ENCODE measurements around the gene SHROOM3. TPM values are rescaled to one million over a fixed set of nuclear protein-coding genes. Genes with fewer than 3 reads are reported as not detected.

SHROOM3 gene
- total and polyA plus RNA-seq, 12 donors = 1.1 to 16.2 (median 8.8) TPM

- TF ChIP-seq CTCF (IDR thresholded peaks at IDR 0.05) (no peak), POLR2A (IDR thresholded peaks at IDR 0.05) (no peak)
- WGBS, 4 donors = 15 to 23% (median 20%) methylated on average over 2 of the region's 2 CpGs
- intact Hi-C loops (cut with DNase I) = no loop called here
- Histone ChIP-seq H3K4me1 (replicated peaks in 1 of 2) (peaks cover 0 to 12% of the 10 kb centered on the region in 2 donors), H3K4me3 (no peak overlapping the region), H3K36me3 (replicated peaks in 1 of 2) (no peaks in the 10 kb centered on the region), H3K27me3 (no peaks in the 10 kb centered on the region), H3K27ac (peak overlapping the region in 1 of 5 donors; percentile 38), H3K9me3 (replicated peaks in 1 of 3) (no peaks in the 10 kb centered on the region)
- DNase-seq = no peak
These were observed 127.1 kb downstream of the SHROOM3 start for GRCh38 chr4:76562161-76562560.

GRCh38 chr4:76562836-76563453 lies 127.9 kb downstream of the SHROOM3 start:
- Histone ChIP-seq H3K4me1 (replicated peaks in 1 of 2) (peaks cover 0 to 12% of the 10 kb centered on the region in 2 donors), H3K4me3 (no peak overlapping the region), H3K9me3 (replicated peaks in 1 of 3) (no peaks in the 10 kb centered on the region), H3K36me3 (replicated peaks in 1 of 2) (no peaks in the 10 kb centered on the region), H3K27me3 (no peaks in the 10 kb centered on the region), H3K27ac (peak overlapping the region in 1 of 5 donors; percentile 38)
- no peak for DNase-seq
- intact Hi-C loops (cut with DNase I) = no loop called here
- TF ChIP-seq POLR2A (IDR thresholded peaks at IDR 0.05) = no peak
- TF ChIP-seq CTCF (IDR thresholded peaks at IDR 0.05) = no peak
- 71 to 88% (median 87%) methylated on average over 4 of the region's 4 CpGs for WGBS, 4 donors

GRCh38 chr4:76563454-76564122 lies 128.6 kb downstream of the SHROOM3 start:
- no peak overlapping the region for H3K4me3 ChIP-seq
- H3K9me3 ChIP-seq (replicated peaks in 1 of 3) = no peaks in the 10 kb centered on the region
- H3K27me3 ChIP-seq = no peaks in the 10 kb centered on the region
- no peak for TF ChIP-seq CTCF (IDR thresholded peaks at IDR 0.05)
- no peak for TF ChIP-seq POLR2A (IDR thresholded peaks at IDR 0.05)
- H3K27ac ChIP-seq = no peak overlapping the region
- WGBS, 4 donors = 83 to 89% (median 86%) methylated on average over 7 of the region's 7 CpGs
- intact Hi-C loops (cut with DNase I) = no loop called here
- peak in 1 of 7 donors; percentile 62 for DNase-seq
- no peaks in the 10 kb centered on the region for H3K36me3 ChIP-seq (replicated peaks in 1 of 2)
- peaks cover 0 to 12% of the 10 kb centered on the region in 2 donors for H3K4me1 ChIP-seq (replicated peaks in 1 of 2)

- no peak for TF ChIP-seq CTCF (IDR thresholded peaks at IDR 0.05)
- TF ChIP-seq POLR2A (IDR thresholded peaks at IDR 0.05) = no peak
- Histone ChIP-seq H3K9me3 (replicated peaks in 1 of 3) (no peaks in the 10 kb centered on the region), H3K27me3 (no peaks in the 10 kb centered on the region), H3K36me3 (replicated peaks in 1 of 2) (no peaks in the 10 kb centered on the region), H3K4me3 (no peak overlapping the region), H3K4me1 (replicated peaks in 1 of 2) (peaks cover 0 to 12% of the 10 kb centered on the region in 2 donors), H3K27ac (no peak overlapping the region)
- DNase-seq = no peak
- intact Hi-C loops (cut with DNase I) = no loop called here
- WGBS, 4 donors = 91 to 93% (median 93%) methylated on average over 4 of the region's 4 CpGs
These were observed 129.3 kb downstream of the SHROOM3 start for GRCh38 chr4:76564123-76564915.

Data from adrenal gland (tissue), 12 donors.